NCI-H1694 treated with DMSO at 0.1 percent for 48 hours (cell line): ENCODE data around the gene BLACAT1.

Experiments used
- DNase-seq: peaks from one replicate; lab custom pipeline; 2025; lab: John Stamatoyannopoulos, UW

The BLACAT1 gene

GRCh38 chr1:205455581-205456382, at the start of gene BLACAT1:
BLACAT1 (minus strand) TSS chr1:205456045.
- no peak for DNase-seq

GRCh38 chr1:205505076-205505729, 49.4 kb upstream of the BLACAT1 start:
- no peak for DNase-seq

- peak; percentile 31 for DNase-seq
Measured at GRCh38 chr1:205504311-205505075, 48.6 kb upstream of the BLACAT1 start, which contains the start of gene CDK18. CDK18 (plus strand) TSS chr1:205504669; CDS start chr1:205523168, 18,499 bp downstream.

- no peak for DNase-seq
Measured at GRCh38 chr1:205502992-205503391, 47.1 kb upstream of the BLACAT1 start.

- no peak for DNase-seq
Measured at GRCh38 chr1:205502111-205502810, 46.4 kb upstream of the BLACAT1 start.

GRCh38 chr1:205500240-205501233, 44.7 kb upstream of the BLACAT1 start:
- DNase-seq, result no peak

GRCh38 chr1:205499789-205500188, 43.9 kb upstream of the BLACAT1 start:
- no peak for DNase-seq

- no peak for DNase-seq
Measured at GRCh38 chr1:205497351-205497750, 41.5 kb upstream of the BLACAT1 start.

GRCh38 chr1:205496661-205497060, 40.8 kb upstream of the BLACAT1 start:
- no peak for DNase-seq

- peak; percentile 94 for DNase-seq
Measured at GRCh38 chr1:205495237-205495823, 39.5 kb upstream of the BLACAT1 start.

- DNase-seq, result peak; percentile 60
Measured at GRCh38 chr1:205494115-205494514, 38.3 kb upstream of the BLACAT1 start.

GRCh38 chr1:205493241-205494085, 37.6 kb upstream of the BLACAT1 start:
- peak; percentile 62 for DNase-seq

- no peak for DNase-seq
Measured at GRCh38 chr1:205492774-205493173, 36.9 kb upstream of the BLACAT1 start.

- peak; percentile 89 for DNase-seq
Measured at GRCh38 chr1:205492201-205492667, 36.4 kb upstream of the BLACAT1 start.

GRCh38 chr1:205491794-205492193, 35.9 kb upstream of the BLACAT1 start:
- DNase-seq, result no peak

GRCh38 chr1:205488074-205488723, 32.4 kb upstream of the BLACAT1 start:
- DNase-seq, result peak; percentile 82

- DNase-seq, result no peak
Measured at GRCh38 chr1:205486258-205486657, 30.4 kb upstream of the BLACAT1 start.
